Stimulated activated CD4-positive, alpha-beta T cell treated with anti-CD3 and anti-CD28 coated beads, Interleukin-4, amount 100 ng/mL, for 48 hours (primary cell): ENCODE measurements around the gene LTK.

Source experiments
- DNase-seq, 2 donors: peaks; one replicate each; pipeline ENCODE4 v3.0.0-alpha.2; 2020; ENCODE audit warnings: low read depth in 2 of 2

LTK gene

DNA sequence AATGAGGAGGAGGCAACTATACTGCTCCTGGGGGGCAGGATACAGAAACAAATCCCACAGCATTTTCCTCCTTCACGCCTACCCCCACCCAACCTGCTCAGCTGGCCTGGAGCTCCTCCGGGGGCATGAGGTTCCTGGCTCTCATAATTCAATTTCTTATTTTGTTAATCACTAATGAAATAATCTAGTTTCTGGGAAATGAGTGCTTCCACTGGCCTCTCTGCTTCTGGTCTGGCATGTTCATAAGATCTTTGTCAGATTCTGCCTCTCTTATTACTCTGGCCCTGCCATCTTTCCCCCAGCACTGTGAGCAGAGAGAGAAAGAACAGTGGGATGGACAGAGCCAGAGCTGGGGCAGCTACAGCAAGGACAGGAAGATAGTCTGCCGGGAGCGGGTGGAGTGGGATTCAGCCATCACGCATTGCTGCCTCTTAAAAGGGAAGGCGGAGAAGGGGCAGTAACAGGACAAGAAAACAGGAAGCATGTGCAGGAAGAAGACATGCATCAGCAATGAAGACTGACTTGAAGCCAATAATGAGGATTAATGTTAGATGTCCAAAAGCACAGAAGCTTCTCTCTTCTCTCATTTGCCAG is 16.8 kb upstream of the LTK start:
- no peak for DNase-seq

DNA sequence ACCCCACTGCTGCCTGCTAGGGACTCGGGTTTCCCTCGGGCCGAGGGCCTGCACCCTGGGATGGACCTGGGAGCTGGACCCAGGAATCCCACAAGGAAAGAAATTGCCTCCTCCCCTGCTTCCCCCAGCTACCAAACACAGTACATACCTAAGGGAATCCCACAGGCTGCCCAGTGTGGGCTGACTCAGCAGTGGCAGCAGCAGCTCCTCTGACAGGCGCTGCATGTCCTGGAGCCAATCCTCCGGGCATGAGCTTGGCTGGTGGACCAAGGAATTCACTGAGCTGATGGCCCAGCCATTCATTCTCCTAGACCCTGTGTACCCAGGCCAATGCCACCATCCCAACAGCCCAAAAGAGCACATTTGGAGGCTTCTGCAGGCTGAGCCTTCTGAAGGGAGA is 9.5 kb upstream of the LTK start:
- no peak for DNase-seq

DNA sequence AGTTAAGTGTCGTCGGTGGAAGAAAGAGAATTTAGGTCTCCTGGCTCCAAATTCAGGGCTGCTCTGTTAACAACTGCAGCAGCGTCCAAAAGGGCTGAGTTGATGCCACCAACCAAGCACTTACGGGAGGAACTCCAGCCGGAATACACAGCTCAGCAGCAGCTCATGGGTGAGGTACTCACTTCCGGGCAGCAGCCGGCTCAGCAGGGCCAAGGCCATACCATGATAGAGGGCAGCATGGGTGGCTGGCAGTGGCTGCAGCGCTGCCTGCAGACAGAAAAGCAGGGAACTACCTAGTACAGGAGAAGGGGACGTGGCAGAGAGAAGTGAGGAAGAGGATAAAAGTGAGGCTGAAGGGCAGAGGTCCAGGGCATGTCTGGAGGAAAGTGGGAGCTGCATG is 8.0 kb upstream of the LTK start:
- no peak for DNase-seq

DNA sequence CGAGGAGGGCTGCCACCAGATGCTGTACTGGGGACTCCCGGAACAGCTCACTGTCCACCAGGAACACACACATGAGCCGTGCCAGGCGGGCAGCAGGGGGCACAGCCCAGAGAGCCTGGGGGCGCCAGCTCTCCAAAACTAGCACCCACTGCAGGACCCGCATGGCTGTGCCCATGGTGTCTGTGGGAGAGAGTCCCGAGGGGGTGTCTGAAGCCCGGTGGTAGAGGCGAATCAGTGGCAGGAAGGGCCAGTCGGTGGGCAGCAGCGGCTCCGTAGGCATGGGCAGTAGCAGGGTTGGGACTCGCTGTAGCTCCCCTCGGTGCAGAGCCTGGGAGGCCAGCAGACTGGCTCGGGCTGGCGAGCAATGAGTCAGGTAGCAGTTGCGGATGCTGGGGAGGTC is 7.0 kb upstream of the LTK start:
- no peak for DNase-seq

DNA sequence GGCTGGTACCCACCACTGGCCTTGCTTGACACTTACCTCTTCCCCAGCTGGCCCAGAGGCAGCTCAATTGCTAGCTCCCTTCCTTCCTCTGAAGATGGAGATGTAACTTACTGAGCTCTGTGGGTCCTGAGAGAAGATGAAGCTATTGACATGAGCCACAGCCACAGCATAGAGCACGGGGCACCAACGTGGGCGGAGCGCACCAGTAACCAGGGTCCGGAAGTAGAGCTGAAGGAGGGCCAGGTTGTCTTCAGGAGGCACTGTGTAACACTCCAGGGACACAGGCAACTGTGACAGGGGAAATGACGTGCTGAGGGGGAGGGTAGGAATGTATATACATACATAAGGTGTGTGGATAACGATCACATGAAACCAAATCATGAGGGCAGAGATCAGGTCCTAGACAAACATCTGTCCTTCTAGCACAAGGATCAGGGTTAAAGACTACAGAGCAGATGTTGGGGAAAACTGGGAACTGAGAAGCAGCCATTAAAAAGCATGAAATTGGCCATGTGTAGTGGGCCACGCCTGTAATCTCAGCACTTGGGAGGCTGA is 4.3 kb upstream of the LTK start:
- DNase-seq, result no peak

DNA sequence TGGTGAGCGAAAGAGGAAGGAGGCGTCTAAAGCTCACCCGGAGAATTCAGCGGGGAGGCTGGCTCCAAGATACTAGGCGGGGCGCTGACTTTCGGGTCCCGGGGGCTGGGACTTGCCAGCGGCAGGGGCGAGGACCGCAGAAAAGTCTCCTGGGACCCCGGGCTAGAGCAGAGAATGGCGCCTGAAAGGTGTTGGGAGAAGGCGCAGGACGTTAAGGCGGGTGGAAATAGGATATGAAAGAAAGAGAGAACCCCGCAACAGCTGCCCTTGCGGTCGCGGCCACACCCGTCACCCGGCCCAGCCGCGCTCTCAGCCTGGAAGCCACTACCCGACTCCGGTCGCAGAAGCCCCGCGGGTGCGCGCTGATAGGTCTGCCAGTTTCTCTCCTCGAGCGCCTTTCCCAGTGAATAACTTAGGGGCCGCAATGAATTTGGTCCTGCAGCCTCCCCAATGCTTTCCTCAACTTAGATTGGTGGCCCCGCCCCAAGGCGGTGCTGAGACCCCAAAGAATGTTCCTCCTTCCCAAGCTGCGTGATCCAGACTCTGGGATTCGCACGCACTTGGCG is 604 bp downstream of the LTK start:
- no peak for DNase-seq

DNA sequence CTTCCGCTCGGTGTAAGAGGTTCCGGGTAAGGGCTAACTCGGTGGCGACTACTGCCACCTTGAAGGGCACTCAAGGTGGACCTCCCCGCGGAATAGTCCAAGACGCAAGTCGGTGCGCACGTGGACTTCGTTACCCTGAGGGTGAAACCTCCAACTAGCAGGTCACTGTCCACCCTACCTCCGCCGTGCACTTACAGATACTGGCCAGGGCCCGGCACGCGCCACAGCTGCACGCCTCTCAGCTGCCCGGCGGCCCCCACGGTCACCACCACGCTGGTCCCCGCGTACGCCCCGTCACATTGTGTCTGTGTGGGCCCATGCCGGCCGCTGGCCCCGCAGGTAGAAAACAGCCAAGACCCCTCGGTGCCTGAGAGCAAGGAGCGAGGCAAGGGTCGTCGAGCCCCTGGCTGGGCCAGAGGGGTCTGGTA is 1.1 kb downstream of the LTK start:
- DNase-seq, result no peak

DNA sequence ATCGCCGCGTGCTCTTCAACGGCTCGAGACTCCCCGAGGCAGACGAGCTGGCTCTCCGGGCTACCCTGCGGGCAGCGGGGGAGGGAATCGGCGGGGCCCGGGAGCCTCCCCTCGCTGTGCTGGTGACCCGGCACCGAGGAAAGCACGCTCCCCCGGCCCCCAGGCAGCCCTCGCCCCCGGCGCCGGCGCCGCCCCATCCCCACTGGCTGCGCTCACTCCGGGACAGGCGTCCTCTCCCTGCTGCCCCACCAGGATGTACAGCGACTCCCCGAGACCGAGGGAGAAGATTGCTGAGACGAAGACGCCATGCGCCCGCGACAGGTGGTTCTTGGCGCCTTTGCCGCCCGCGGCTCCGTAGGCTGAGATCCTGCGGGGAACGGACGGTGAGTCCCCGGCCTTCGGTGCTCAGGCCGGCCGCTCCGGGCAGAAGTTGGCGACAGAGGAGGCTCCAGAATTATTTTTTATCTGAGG is 1.7 kb downstream of the LTK start:
- no peak for DNase-seq

DNA sequence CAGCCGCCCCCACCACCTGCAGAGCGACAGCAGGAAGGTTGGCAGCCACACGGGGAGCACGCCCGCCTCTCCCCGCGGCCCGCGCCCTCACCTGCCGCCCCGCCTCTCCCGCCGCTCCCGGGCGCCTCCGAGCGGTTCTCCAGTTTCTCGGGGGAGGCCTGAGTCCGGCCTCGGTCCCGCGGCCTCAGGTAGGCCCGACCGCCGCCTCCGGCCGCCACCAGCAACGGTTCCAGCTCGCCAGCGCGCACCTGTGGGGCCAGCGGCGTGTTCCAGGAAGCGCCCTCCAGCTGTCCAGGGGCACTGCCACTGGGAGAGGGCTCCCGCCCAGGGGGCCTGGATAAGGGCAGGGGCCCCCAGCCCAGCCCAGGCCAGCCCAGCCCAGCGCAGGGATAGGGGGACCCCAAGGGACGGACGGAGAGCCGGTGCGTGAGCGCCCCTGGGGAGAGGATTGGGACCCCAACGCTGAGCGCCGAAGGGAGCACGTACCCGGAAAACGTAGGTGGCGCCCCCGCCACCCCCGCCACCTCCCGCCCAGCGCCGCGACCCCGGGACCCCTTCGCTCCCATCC is 2.2 kb downstream of the LTK start:
- DNase-seq, result no peak

DNA sequence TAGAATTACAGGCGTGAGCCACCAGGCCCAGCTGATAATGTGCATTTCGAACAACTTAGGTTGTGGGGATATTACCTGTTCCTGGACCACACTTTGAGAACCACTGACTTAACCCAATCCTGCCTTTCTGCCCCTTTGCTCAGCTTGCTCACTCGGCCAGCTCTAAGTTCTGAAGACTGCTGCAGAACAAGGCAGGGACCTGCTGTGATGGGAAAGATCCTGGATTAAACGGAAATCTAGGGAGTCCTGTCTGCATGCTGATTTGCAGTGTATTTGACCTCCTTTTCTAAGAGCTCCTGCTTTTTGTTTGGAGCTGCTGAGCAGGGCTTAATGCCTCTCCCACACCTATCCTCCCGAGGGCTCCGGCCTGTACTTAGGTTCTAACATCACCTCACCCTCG is 2.9 kb downstream of the LTK start:
- DNase-seq, result no peak

DNA sequence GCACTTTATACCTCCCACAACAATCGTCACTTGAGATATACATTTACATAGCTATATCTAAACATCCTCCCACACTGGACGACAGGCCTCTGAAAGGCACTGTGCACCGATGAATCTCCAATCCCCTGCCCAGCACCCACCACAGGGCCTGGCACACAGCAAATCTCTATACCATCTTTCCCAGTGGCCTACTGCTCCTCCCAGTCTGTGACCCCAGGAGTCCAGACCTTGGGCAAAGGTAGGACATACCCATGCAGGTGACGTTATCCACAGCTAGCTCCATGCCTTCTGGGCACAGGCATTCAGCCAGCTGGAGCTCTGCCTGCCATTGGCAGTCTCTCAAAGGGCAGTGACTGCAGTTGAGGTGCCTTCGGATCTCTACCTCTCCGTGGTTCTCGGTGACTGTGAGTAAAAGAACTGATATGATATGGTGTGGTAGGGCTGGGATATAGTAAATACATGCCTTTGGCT is 5.8 kb downstream of the LTK start:
- no peak for DNase-seq

DNA sequence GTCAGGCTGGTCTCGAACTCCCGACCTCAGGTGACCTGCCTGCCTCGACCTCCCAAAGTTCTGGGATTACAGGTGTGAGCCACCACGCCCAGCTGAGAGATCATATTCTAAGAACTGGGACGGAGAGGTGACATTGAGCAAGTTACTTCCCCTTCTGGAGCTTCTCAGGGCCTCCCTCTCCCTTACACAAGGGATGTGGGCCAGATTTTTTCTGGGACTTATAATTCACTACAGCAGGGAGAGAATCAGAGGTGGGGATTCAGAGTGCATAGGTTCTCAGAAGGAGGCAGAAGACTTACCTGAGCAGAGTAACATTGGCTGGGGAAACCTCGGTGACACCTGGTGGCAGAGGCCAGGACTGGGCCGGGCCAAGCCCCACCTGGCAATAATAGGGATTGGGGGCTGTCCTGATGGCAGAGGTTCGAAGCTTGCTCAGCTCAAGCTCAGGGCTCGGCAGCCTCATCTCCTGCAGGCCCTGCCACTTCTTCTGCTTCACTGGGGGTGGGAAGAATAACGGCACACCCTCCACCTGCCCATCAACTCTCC is 6.8 kb downstream of the LTK start:
- no peak for DNase-seq

DNA sequence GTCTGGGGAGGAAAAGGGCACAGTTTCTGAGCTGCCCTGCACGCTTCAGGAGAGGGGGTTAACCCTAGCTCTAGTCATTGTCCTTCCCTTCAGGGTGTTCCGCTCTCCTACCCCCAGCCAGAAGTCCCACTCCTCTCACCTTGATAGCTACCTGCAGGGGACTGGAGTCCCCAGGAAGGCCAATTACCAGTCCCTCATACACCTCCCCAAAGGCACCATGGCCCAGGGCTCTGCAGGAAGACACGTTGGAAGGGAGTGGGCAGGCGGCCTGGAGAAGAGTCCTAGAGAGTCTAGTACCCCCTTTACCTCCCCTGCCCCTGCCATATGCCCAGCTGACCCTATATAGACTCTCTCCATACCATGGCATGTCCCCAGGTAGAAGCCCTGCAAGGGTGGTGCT is 7.9 kb downstream of the LTK start:
- no peak for DNase-seq

DNA sequence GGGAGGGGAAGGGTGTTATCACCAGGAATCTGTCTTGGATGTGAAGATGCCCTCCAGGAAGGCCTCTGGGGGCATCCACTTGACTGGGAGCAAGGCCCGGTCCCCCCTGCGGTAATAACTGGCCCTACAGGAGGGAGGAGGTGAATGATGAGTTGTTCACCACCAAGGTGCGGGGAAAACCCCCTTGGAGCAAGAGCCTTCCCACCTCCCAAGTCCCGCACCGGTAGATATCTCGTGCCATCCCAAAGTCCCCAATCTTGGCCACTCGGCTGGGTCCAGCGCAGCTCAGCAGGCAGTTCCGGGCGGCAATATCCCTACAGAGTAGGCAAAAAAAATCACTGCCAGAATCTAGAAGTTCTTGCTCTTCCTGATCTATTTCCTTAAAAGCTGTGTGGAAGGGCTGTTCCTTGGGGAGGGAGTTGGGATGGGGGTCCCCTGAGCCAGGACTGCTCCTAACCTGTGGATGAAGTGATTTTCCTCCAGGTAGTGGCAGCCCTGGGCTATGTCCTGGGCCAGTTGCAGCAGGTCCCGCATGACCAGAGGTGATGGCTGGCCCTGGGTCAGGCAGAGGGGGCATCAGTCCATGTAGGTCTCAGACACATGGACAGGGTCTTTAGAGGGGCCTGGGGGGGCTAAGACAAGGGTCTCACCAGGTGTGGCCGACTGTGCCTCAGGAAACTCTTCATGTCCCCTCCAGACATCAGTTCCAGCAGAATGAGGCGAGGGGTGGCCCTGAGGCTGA is 8.7 kb downstream of the LTK start:
- DNase-seq, result no peak

DNA sequence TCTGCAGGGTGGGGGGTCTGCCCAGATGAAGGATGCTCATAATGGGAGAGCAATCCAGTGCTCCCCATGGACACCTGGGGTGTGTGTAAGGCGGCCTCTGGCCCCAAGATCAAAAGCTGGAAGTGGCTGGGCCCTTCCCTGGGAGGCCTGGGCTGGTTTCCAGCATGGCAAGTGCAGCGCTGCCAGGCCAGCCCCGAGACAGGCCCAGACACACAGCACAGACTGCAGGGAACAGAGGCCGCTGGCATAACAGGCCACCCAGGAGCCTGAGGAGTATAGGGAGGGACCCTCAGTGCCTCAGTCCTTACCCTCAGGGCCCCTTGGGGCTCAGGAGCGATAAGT is 10.0 kb downstream of the LTK start:
- no peak for DNase-seq

DNA sequence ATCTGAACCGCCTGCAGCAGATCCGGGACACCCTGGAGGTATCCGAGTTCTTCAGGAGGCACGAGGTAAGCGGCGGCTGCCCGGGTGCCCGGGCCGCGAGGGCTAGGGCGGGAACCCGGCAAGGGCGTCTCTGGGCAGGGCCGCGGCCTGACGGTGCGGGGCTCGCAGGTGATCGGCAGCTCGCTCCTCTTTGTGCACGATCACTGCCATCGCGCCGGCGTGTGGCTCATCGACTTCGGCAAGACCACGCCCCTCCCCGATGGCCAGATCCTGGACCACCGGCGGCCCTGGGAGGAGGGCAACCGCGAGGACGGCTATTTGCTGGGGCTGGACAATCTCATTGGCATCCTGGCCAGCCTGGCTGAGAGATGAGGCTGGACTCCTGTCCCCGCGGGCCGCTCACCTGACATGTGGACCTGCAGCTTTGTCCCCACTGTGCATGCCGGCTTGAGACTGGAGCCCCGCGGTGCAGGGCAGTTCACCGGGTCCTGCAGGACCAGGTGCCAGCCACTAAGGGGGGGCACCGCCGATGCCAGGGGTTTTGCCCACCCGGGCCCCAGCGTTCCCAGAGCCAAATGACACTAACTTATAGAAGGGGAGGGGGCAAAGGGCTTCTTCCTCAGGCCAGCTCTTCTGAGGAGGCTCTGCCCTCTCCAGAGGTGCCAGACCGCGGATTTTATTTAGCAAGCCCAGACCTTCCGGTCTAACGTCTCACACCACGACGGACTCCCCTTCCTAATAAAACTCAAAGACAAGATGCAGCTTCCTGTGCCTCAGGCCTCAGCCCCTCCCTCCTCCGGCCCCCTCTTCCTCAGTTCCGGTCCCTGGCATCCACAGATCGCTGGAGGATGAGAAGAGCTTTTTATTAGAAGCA is 10.6 kb downstream of the LTK start:
- DNase-seq, result no peak

DNA sequence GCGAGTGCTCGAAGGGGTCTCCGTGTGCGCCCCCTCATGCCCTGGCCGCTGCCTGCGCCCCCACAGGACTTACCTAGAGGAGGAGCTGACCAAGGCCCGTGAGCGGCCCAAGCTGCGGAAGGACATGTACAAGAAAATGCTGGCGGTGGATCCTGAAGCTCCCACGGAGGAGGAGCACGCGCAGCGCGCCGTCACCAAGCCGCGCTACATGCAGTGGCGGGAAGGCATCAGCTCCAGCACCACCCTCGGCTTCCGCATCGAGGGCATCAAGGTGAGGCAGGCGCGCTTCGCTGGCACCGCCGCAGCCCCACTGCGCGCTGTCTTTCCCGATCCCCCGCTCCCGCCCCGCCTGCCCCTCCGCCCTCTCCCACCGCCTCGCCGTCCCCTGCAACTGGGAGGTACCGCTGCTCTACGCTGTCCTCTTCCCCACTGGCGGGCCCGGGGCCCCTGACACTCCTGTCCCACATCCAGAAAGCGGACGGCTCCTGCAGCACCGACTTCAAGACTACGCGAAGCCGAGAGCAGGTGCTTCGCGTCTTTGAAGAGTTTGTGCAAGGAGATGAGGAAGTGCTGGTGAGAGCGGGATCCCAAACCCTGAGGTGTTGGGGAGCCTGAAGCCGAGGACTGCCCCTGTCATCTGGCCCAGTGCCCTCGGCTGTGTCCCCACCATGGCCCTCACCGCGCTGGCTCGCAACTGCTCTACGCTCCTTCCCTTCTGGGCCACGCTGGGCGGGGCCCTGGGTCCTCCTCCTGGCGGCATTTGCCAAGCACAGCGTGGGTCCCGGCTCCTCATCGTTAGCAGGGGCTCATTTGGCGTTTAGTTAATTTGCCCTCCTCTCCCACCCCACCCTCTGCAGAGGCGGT is 11.5 kb downstream of the LTK start:
- DNase-seq, result no peak

DNA sequence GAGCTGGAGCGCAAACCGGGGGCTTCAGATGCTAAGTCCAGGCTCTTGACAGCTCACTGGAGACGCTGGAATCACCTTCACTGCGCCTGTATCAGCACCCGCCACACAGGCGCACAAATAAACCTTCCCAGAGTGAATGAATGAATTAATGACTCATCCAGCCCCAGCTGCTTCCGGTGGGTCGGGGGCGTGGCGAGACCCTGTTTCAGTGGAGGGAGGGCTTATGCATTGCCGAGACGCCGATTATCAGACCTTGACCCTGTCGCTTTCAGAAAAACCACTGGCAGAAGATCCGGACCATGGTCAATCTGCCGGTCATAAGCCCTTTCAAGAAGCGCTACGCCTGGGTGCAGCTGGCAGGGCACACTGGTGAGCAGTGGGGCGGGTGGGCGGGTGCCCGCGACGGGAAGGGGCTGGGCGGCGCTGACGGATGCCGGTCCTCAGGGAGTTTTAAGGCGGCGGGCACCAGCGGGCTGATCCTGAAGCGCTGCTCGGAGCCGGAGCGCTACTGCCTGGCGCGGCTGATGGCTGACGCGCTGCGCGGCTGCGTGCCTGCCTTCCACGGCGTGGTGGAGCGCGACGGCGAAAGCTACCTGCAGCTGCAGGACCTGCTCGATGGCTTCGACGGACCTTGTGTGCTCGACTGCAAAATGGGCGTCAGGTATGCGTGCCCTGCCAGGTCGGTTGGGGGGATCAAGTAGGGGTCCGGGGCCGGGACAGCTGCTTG is 12.3 kb downstream of the LTK start:
- DNase-seq, result no peak

DNA sequence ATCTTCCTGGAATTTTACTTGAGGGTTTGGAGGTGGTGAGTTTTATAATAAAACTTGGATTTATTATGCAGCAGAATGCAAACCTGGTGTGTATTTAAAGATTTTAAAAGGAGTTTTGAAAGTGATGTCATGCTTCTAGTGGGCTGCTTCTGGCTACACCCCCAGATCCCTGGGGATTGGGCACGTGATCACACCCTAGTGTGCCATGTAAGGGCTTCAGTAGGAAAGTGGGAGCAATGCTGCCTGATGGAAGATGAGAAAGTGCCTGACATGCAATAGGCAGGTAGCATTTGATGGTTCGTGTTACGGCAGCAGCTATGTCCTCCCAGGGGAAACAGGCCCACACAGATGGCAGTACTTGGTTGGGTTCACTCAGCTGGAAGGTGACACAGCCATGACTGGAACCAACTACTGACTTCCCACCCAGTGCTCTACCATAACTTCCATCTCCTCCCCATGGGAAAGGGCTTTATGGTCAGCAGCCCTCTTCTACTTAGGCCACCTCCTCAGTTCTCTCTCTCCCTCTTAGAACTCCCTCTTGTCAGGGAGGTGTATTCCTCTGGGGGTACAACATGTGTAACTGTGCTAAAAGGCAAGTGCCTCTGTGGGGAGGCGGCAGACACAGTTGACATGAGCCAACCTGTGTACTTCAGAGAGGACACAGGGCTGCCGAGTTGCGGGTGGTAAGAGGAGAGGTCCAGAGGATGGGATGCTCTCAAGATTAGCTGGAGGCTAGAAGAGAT is 14.3 kb downstream of the LTK start:
- no peak for DNase-seq
